SJCRH30 (cell line): ENCODE data around the gene DHCR7. TPM values are rescaled to one million over a fixed set of nuclear protein-coding genes. Genes with fewer than 3 reads are reported as not detected.
"Not testable (repeated sequence)": the region's sequence is repeated elsewhere in the genome, so short reads cannot be mapped to it uniquely, and the experiment has no call there.

ENCODE experiments used
- DNase-seq, 2 experiments: peaks; one replicate each; pipeline ENCODE4 v3.0.0-alpha.2; 2015 to 2020
- H3K27ac ChIP-seq: fragments of 250-450 bp; sonication (Bioruptor Pico); 2 replicates; pipeline ENCODE4 v1.5.1; 2020; ENCODE audit warnings: mild to moderate bottlenecking, moderate library complexity
- H3K27me3 ChIP-seq: fragments of 250-450 bp; sonication (Bioruptor Pico); 2 replicates; pipeline ENCODE4 v1.5.1; 2020; ENCODE audit warnings: mild to moderate bottlenecking, moderate library complexity
- H3K36me3 ChIP-seq: fragments of 250-450 bp; sonication (Bioruptor Pico); 2 replicates; pipeline ENCODE4 v1.5.1; 2020; ENCODE audit warnings: mild to moderate bottlenecking, moderate library complexity
- H3K4me1 ChIP-seq: fragments of 250-450 bp; sonication (Bioruptor Pico); 2 replicates; pipeline ENCODE4 v1.5.1; 2020; ENCODE audit warnings: mild to moderate bottlenecking, moderate library complexity
- H3K4me3 ChIP-seq: fragments of 250-450 bp; sonication (Bioruptor Pico); 2 replicates; pipeline ENCODE4 v1.5.1; 2020; ENCODE audit warnings: mild to moderate bottlenecking, moderate library complexity
- H3K9me3 ChIP-seq: fragments of 250-450 bp; sonication (Bioruptor Pico); replicated peaks from 2 replicates; pipeline ENCODE4 v1.5.1; 2020; ENCODE audit warnings: mild to moderate bottlenecking, moderate library complexity
- total RNA-seq: library from RNA; depleted of rRNA; stranded (reverse); fragments of >200 nt; shearing (Covaris generic); gene quantifications from 2 replicates; pipeline ENCODE4 v1.2.3, GENCODE V29; 2014

The DHCR7 gene
- total RNA-seq, 1 experiment from 2014 or later, result 40.1 TPM

GRCh38 chr11:71431271-71431670, 16.9 kb downstream of the DHCR7 start:
- Histone ChIP-seq H3K9me3 (no peaks in the 10 kb centered on the region), H3K27ac (no peak overlapping the region), H3K4me1 (no peaks in the 10 kb centered on the region), H3K4me3 (no peak overlapping the region), H3K27me3 (no peaks in the 10 kb centered on the region), H3K36me3 (no peaks in the 10 kb centered on the region)
- no peak for DNase-seq

- Histone ChIP-seq H3K27me3 (no peaks in the 10 kb centered on the region), H3K4me1 (no peaks in the 10 kb centered on the region), H3K4me3 (no peak overlapping the region), H3K9me3 (no peaks in the 10 kb centered on the region), H3K36me3 (no peaks in the 10 kb centered on the region), H3K27ac (no peak overlapping the region)
- no peak for DNase-seq
These were observed 18.0 kb downstream of the DHCR7 start for GRCh38 chr11:71430166-71430565.

- Histone ChIP-seq H3K4me3 (no peak overlapping the region), H3K27ac (no peak overlapping the region), H3K36me3 (no peaks in the 10 kb centered on the region), H3K4me1 (no peaks in the 10 kb centered on the region), H3K27me3 (no peaks in the 10 kb centered on the region), H3K9me3 (no peaks in the 10 kb centered on the region)
- no peak for DNase-seq
These were observed 18.5 kb downstream of the DHCR7 start for GRCh38 chr11:71429701-71430100.

GRCh38 chr11:71428861-71429435, 19.2 kb downstream of the DHCR7 start:
- H3K4me3 ChIP-seq, result no peak overlapping the region
- H3K27ac ChIP-seq, result no peak overlapping the region
- DNase-seq, result no peak
- H3K4me1 ChIP-seq, result no peaks in the 10 kb centered on the region
- H3K27me3 ChIP-seq, result no peaks in the 10 kb centered on the region
- no peaks in the 10 kb centered on the region for H3K9me3 ChIP-seq
- H3K36me3 ChIP-seq, result no peaks in the 10 kb centered on the region

GRCh38 chr11:71426413-71426812, 21.8 kb downstream of the DHCR7 start:
- Histone ChIP-seq H3K4me1 (no peaks in the 10 kb centered on the region), H3K27me3 (no peaks in the 10 kb centered on the region), H3K36me3 (no peaks in the 10 kb centered on the region), H3K9me3 (no peaks in the 10 kb centered on the region), H3K4me3 (no peak overlapping the region), H3K27ac (no peak overlapping the region)
- DNase-seq, result no peak

- no peaks in the 10 kb centered on the region for H3K27me3 ChIP-seq
- no peak overlapping the region for H3K4me3 ChIP-seq
- no peaks in the 10 kb centered on the region for H3K36me3 ChIP-seq
- no peak overlapping the region for H3K27ac ChIP-seq
- H3K9me3 ChIP-seq, result no peaks in the 10 kb centered on the region
- no peaks in the 10 kb centered on the region for H3K4me1 ChIP-seq
- no peak for DNase-seq
These were observed 22.3 kb downstream of the DHCR7 start for GRCh38 chr11:71425860-71426259.

- H3K4me3 ChIP-seq, result no peak overlapping the region
- DNase-seq, result no peak
- H3K27me3 ChIP-seq, result no peaks in the 10 kb centered on the region
- no peaks in the 10 kb centered on the region for H3K36me3 ChIP-seq
- no peak overlapping the region for H3K27ac ChIP-seq
- H3K4me1 ChIP-seq, result no peaks in the 10 kb centered on the region
- no peaks in the 10 kb centered on the region for H3K9me3 ChIP-seq
These were observed 22.8 kb downstream of the DHCR7 start for GRCh38 chr11:71425409-71425808.

GRCh38 chr11:71423181-71423790, 24.9 kb downstream of the DHCR7 start:
- no peak for DNase-seq
- H3K4me1 ChIP-seq, result peaks cover 3% of the 10 kb centered on the region; the same call in 1 of the 2 replicates
- no peaks in the 10 kb centered on the region for H3K27me3 ChIP-seq
- no peak overlapping the region for H3K27ac ChIP-seq
- H3K36me3 ChIP-seq, result no peaks in the 10 kb centered on the region
- no peaks in the 10 kb centered on the region for H3K9me3 ChIP-seq
- H3K4me3 ChIP-seq, result no peak overlapping the region

- not testable (repeated sequence) for H3K27ac ChIP-seq, H3K9me3 ChIP-seq, DNase-seq, H3K27me3 ChIP-seq, H3K36me3 ChIP-seq, H3K4me1 ChIP-seq, H3K4me3 ChIP-seq
These were observed 25.9 kb downstream of the DHCR7 start for GRCh38 chr11:71422318-71422717.

GRCh38 chr11:71421392-71421950, 26.7 kb downstream of the DHCR7 start:
- no peak for DNase-seq
- H3K27me3 ChIP-seq, result no peaks in the 10 kb centered on the region
- H3K9me3 ChIP-seq, result no peaks in the 10 kb centered on the region
- no peak overlapping the region for H3K4me3 ChIP-seq
- peaks cover 4% of the 10 kb centered on the region; the same call in 1 of the 2 replicates for H3K4me1 ChIP-seq
- no peaks in the 10 kb centered on the region for H3K36me3 ChIP-seq
- no peak overlapping the region for H3K27ac ChIP-seq

GRCh38 chr11:71420455-71421241, 27.5 kb downstream of the DHCR7 start:
- no peaks in the 10 kb centered on the region for H3K9me3 ChIP-seq
- no peak overlapping the region for H3K4me3 ChIP-seq
- peaks cover 4% of the 10 kb centered on the region; the same call in 1 of the 2 replicates for H3K4me1 ChIP-seq
- no peak overlapping the region for H3K27ac ChIP-seq
- H3K27me3 ChIP-seq, result no peaks in the 10 kb centered on the region
- peak; percentile 48 to 77 for DNase-seq
- no peaks in the 10 kb centered on the region for H3K36me3 ChIP-seq

- Histone ChIP-seq H3K9me3 (no peaks in the 10 kb centered on the region), H3K27me3 (no peaks in the 10 kb centered on the region), H3K4me3 (no peak overlapping the region), H3K27ac (no peak overlapping the region), H3K4me1 (peaks cover 4% of the 10 kb centered on the region; the same call in 1 of the 2 replicates), H3K36me3 (no peaks in the 10 kb centered on the region)
- peak; percentile 58 to 73 for DNase-seq
These were observed 29.6 kb downstream of the DHCR7 start for GRCh38 chr11:71418643-71419042.

- no peak overlapping the region for H3K4me3 ChIP-seq
- H3K36me3 ChIP-seq, result no peaks in the 10 kb centered on the region
- no peaks in the 10 kb centered on the region for H3K27me3 ChIP-seq
- peaks cover 4% of the 10 kb centered on the region; the same call in 1 of the 2 replicates for H3K4me1 ChIP-seq
- no peak overlapping the region for H3K27ac ChIP-seq
- no peak for DNase-seq
- H3K9me3 ChIP-seq, result no peaks in the 10 kb centered on the region
These were observed 33.5 kb downstream of the DHCR7 start for GRCh38 chr11:71414645-71415044.

- Histone ChIP-seq H3K4me3 (no peak overlapping the region), H3K27me3 (no peaks in the 10 kb centered on the region), H3K4me1 (peaks cover 3% of the 10 kb centered on the region), H3K36me3 (no peaks in the 10 kb centered on the region), H3K9me3 (no peaks in the 10 kb centered on the region), H3K27ac (no peak overlapping the region)
- no peak for DNase-seq
These were observed 37.7 kb downstream of the DHCR7 start for GRCh38 chr11:71410363-71410966.

GRCh38 chr11:71408826-71409225, 39.4 kb downstream of the DHCR7 start:
- Histone ChIP-seq H3K27me3 (no peaks in the 10 kb centered on the region), H3K9me3 (no peaks in the 10 kb centered on the region), H3K27ac (no peak overlapping the region), H3K4me1 (peaks cover 3% of the 10 kb centered on the region), H3K4me3 (no peak overlapping the region), H3K36me3 (no peaks in the 10 kb centered on the region)
- DNase-seq, result peak in 1 of 2 experiments; percentile 50
